CD14-positive monocyte (primary cell): ENCODE data around the gene VPS52. TPM values are rescaled to one million over a fixed set of nuclear protein-coding genes. Genes with fewer than 3 reads are reported as not detected.

Experiments used
- DNase-seq, 3 donors: peaks; one replicate each; pipeline ENCODE4 v3.0.0-alpha.2; 2011 to 2022
- H2AFZ ChIP-seq: 2 replicates; pipeline ENCODE4 v1.6.0; 2012; ENCODE audit warnings: mild to moderate bottlenecking, low read depth, low read length, inconsistent platforms; ENCODE audit not compliant: insufficient read depth, poor library complexity, severe bottlenecking
- H3K27ac ChIP-seq, 2 donors: 1 replicate in 1 of 2; 2 replicates in 1 of 2; pipeline ENCODE4 v1.5.1; 2012 to 2013; ENCODE audit warnings: low read length in 2 of 2, control low read depth in 1 of 2, inconsistent platforms in 1 of 2, low read depth in 1 of 2, mild to moderate bottlenecking in 1 of 2
- H3K27me3 ChIP-seq, 2 donors: one replicate each; pipeline versions ENCODE4 v1.6.0 to v1.6.1; 2011 to 2013; ENCODE audit warnings: low read length in 2 of 2; ENCODE audit not compliant: control insufficient read depth in 2 of 2, insufficient read depth in 2 of 2
- H3K36me3 ChIP-seq, 2 donors: replicated peaks in 1 of 2; 1 replicate in 1 of 2; 2 replicates in 1 of 2; pipeline versions ENCODE4 v1.5.1 to v1.6.1; 2012 to 2013; ENCODE audit warnings: low read length in 2 of 2, control low read depth in 1 of 2, inconsistent platforms in 1 of 2, mild to moderate bottlenecking in 1 of 2; ENCODE audit not compliant: insufficient read depth in 2 of 2, control insufficient read depth in 1 of 2
- H3K4me1 ChIP-seq, 2 donors: 1 replicate in 1 of 2; 2 replicates in 1 of 2; pipeline versions ENCODE4 v1.5.1 to v1.6.1; 2012 to 2013; ENCODE audit warnings: low read length in 2 of 2, control low read depth in 1 of 2, inconsistent platforms in 1 of 2, mild to moderate bottlenecking in 1 of 2, moderate library complexity in 1 of 2; ENCODE audit not compliant: insufficient read depth in 2 of 2, control insufficient read depth in 1 of 2
- H3K4me2 ChIP-seq: replicated peaks from 2 replicates; pipeline ENCODE3; 2012; ENCODE audit warnings: low read length, moderate library complexity, mild to moderate bottlenecking; ENCODE audit not compliant: poor library complexity, severe bottlenecking; ENCODE audit errors: extremely low read depth
- H3K4me3 ChIP-seq, 3 experiments: fragments of 200-600 bp in 1 of 3; sonication (generic) in 1 of 3; replicated peaks in 1 of 3; 1 replicate in 2 of 3; 2 replicates in 1 of 3; pipeline ENCODE4 v1.5.1; 2011 to 2013; ENCODE audit warnings: low read length in 3 of 3, mild to moderate bottlenecking in 3 of 3, control low read depth in 2 of 3, low read depth in 2 of 3, inconsistent platforms in 1 of 3, moderate library complexity in 1 of 3
- H3K79me2 ChIP-seq: 2 replicates; pipeline ENCODE4 v1.6.0; 2012; ENCODE audit warnings: mild to moderate bottlenecking, control low read depth, inconsistent platforms, low read length, moderate library complexity; ENCODE audit not compliant: insufficient read depth
- H3K9ac ChIP-seq: 2 replicates; pipeline ENCODE4 v1.6.0; 2017; ENCODE audit warnings: low read length, mild to moderate bottlenecking; ENCODE audit not compliant: insufficient read depth, poor library complexity, severe bottlenecking
- H3K9me3 ChIP-seq, 2 donors: replicated peaks in 1 of 2; 1 replicate in 1 of 2; 2 replicates in 1 of 2; pipeline versions ENCODE4 v1.5.1 to v1.6.1; 2012 to 2013; ENCODE audit warnings: low read length in 2 of 2, control low read depth in 1 of 2; ENCODE audit not compliant: control insufficient read depth in 1 of 2, insufficient read depth in 1 of 2
- H4K20me1 ChIP-seq: 2 replicates; pipeline ENCODE4 v1.6.0; 2012; ENCODE audit warnings: mild to moderate bottlenecking, low read length, control low read depth, moderate library complexity; ENCODE audit not compliant: insufficient read depth
- H3K27ac Mint-ChIP-seq, 7 donors: one replicate each; pipeline ENCODE4 v1.8.0; 2020; ENCODE audit warnings: mild to moderate bottlenecking in 7 of 7, mixed read lengths in 7 of 7, moderate library complexity in 6 of 7, inconsistent platforms in 2 of 7
- H3K27me3 Mint-ChIP-seq, 3 donors: one replicate each; pipeline ENCODE4 v1.8.0; 2021 to 2022; ENCODE audit warnings: low read depth in 3 of 3, mild to moderate bottlenecking in 3 of 3, mixed read lengths in 3 of 3, moderate library complexity in 3 of 3, inconsistent platforms in 1 of 3
- H3K36me3 Mint-ChIP-seq, 2 donors: one replicate each; pipeline ENCODE4 v1.8.0; 2020; ENCODE audit warnings: mixed read lengths in 2 of 2, inconsistent platforms in 1 of 2, mild to moderate bottlenecking in 1 of 2
- H3K4me1 Mint-ChIP-seq: one replicate; pipeline ENCODE4 v1.8.0; 2020; ENCODE audit warnings: mild to moderate bottlenecking, mixed read lengths
- H3K4me3 Mint-ChIP-seq, 2 donors: one replicate each; pipeline ENCODE4 v1.8.0; 2020; ENCODE audit warnings: mild to moderate bottlenecking in 2 of 2, mixed read lengths in 2 of 2, moderate library complexity in 1 of 2
- H3K9me3 Mint-ChIP-seq, 7 donors: one replicate each; pipeline ENCODE4 v1.8.0; 2020 to 2022; ENCODE audit warnings: mixed read lengths in 7 of 7, mild to moderate bottlenecking in 6 of 7, moderate library complexity in 6 of 7, inconsistent platforms in 2 of 7
- CTCF ChIP-seq: fragments of 200-600 bp; IDR thresholded peaks from one replicate; pipeline ENCODE4 v1.8.0; 2022; ENCODE audit warnings: antibody characterized with exemption, mild to moderate bottlenecking
- WGBS: methylation state at CpG from one replicate; pipeline ENCODE4 v1.1.5; 2013; ENCODE audit warnings: missing lambda C conversion rate; ENCODE audit not compliant: insufficient coverage; 5-methylcytosine and 5-hydroxymethylcytosine counted together
- intact Hi-C, 2 donors: fragments of 100-400 bp; cut with micrococcal nuclease; formaldehyde crosslinking; loops; one replicate each; pipeline versions ENCODE4 v1.15.0 to v1.15.1; 2023
- polyA plus RNA-seq, 3 donors: library from polyadenylated mRNA; depleted of rRNA in 1 of 3; unstranded in 2 of 3; stranded (reverse) in 1 of 3; fragments of 300-500 nt in 2 of 3; fragments of >200 nt in 1 of 3; fragmentation: Illumina TruSeq in 2 of 3; gene quantifications; 1 replicate in 2 of 3; 2 replicates in 1 of 3; pipeline ENCODE4 v1.2.3, GENCODE V29; 2012 to 2021

VPS52 gene
- polyA plus RNA-seq, 3 donors: 11.0 to 150 (median 14.5) TPM

GRCh38 chr6:33304216-33304615 lies 32.5 kb upstream of the VPS52 start:
- Mint-ChIP-seq H3K27me3 (no peaks in the 10 kb centered on the region), H3K36me3 (peaks cover 49 to 74% of the 10 kb centered on the region in 2 donors), H3K4me1 (peaks cover 45% of the 10 kb centered on the region), H3K4me3 (no peak overlapping the region), H3K27ac (peak overlapping the region in 2 of 7 donors; percentile 37 to 81), H3K9me3 (peaks cover 0 to 5% (median 0%) of the 10 kb centered on the region in 7 donors)
- no peak for TF ChIP-seq CTCF
- no peaks in the 10 kb centered on the region for H3K27me3 ChIP-seq
- peaks cover 36 to 75% of the 10 kb centered on the region in 2 donors for H3K36me3 ChIP-seq
- no peak overlapping the region for H3K27ac ChIP-seq
- no peak for DNase-seq
- no peak overlapping the region for H2AFZ ChIP-seq
- no peak overlapping the region for H3K4me3 ChIP-seq
- H3K4me1 ChIP-seq: peaks cover 19 to 28% of the 10 kb centered on the region in 2 donors
- WGBS: 99% methylated on average over 7 of the region's 16 CpGs
- H3K9ac ChIP-seq: no peak overlapping the region
- H4K20me1 ChIP-seq: peaks cover 96% of the 10 kb centered on the region
- H3K9me3 ChIP-seq: no peaks in the 10 kb centered on the region
- H3K79me2 ChIP-seq: peaks cover 99% of the 10 kb centered on the region
- intact Hi-C loops: no loop called here
- H3K4me2 ChIP-seq: no peak overlapping the region

- Mint-ChIP-seq H3K9me3 (peaks cover 0 to 7% (median 0%) of the 10 kb centered on the region in 7 donors), H3K4me3 (no peak overlapping the region), H3K27me3 (peaks cover 0 to 3% (median 0%) of the 10 kb centered on the region in 3 donors), H3K4me1 (peaks cover 50% of the 10 kb centered on the region), H3K36me3 (peaks cover 36 to 58% of the 10 kb centered on the region in 2 donors), H3K27ac (peak overlapping the region in 3 of 7 donors; percentile 57 to 63 (median 59))
- Histone ChIP-seq H3K36me3 (peaks cover 27 to 60% of the 10 kb centered on the region in 2 donors), H3K4me1 (peaks cover 28 to 36% of the 10 kb centered on the region in 2 donors), H2AFZ (no peak overlapping the region), H3K79me2 (peaks cover 94% of the 10 kb centered on the region), H3K9ac (no peak overlapping the region), H3K4me2 (no peak overlapping the region), H3K4me3 (no peak overlapping the region), H3K27me3 (no peaks in the 10 kb centered on the region), H4K20me1 (peaks cover 81% of the 10 kb centered on the region), H3K27ac (no peak overlapping the region), H3K9me3 (no peaks in the 10 kb centered on the region)
- intact Hi-C loops: no loop called here
- no peak for DNase-seq
- no peak for TF ChIP-seq CTCF
- WGBS: no CpG with 5 or more reads among the region's 3 CpGs
These were observed 30.2 kb upstream of the VPS52 start for GRCh38 chr6:33301877-33302276.
